HG03045 (cell line): ENCODE data around the gene PLD5.
"Not testable (repeated sequence)": the region's sequence is repeated elsewhere in the genome, so short reads cannot be mapped to it uniquely, and the experiment has no call there.

Experiments used
- ATAC-seq: cut with Tn5 transposase; IDR thresholded peaks from one replicate; pipeline ENCODE4 v1.9.1; 2021; ENCODE audit warnings: mild to moderate bottlenecking, moderate library complexity; ENCODE audit not compliant: unreplicated experiment

Gene PLD5

DNA sequence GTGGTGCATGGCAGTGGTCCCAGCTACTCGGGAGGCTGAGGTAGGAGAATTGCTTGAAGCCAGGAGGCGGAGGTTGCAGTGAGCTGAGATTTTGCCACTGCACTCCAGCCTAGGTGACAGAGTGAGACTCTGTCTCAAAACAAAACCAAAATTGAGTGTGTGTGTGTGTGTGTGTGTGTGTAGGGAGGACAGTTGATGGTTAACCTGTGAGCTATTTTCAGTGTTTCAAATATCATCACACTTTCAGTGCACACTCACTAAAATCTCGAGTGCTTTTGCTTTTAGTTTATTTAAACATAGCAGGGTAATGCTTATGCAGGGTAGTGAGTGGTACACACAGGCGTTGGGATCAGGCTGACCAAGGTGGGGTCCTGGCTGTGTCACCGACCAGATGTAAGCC lies 344.7 kb downstream of the PLD5 start:
- ATAC-seq, result peak; percentile 84

DNA sequence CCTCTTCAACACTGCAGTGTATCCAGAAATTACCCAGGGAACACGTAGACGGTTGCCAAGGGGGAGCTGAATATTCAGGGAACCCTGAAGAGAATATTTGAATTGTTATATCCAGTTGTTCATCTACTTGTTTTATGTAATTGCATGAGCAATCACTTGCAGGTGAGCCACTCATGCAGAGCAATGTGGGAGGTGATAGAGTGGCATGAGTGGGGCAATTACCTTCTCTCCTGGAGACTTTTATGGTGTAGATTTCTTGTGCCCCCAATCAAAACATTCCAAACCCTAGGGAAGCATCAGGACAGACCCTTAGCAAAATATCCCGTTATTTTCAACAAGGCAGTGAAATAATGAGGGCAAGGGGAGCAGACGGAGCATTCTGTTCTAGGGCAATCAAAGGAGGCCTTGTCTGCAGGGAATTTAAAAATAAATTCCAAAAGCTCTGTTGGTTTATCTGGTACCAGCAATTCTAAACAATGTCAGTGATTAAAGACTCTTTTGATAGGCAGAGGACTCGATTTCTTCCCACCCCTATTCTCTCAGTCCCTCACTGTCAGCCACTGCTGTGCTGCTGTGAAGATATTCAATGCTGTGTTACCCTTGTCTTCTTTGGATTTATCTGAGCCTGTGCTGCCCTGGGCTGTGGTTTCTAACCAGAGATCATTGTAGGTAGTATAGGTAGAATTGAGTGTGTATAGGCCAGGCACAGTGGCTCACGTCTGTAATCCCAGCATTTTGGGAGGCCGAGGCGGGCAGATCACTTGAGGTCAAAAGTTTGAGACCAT lies 345.4 kb downstream of the PLD5 start:
- ATAC-seq, result no peak

DNA sequence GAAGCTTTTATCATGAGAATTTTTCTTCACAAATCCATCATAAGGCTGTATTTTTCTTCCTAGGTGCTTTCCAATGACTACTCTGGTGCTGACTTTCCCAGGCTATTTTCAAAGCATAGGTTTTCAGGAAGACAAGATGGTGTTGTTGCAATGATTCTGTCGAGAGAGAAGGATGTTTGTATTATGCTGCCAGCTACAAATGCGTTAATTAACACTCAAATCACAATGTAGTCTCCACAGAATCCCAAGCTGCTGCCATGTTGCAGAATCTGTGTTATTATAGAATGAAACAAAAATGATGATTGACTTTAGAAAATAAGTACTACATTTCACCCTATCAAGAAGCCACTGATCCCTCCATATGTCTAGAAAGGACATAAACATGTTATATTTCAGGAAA lies 346.1 kb downstream of the PLD5 start:
- ATAC-seq, result no peak

DNA sequence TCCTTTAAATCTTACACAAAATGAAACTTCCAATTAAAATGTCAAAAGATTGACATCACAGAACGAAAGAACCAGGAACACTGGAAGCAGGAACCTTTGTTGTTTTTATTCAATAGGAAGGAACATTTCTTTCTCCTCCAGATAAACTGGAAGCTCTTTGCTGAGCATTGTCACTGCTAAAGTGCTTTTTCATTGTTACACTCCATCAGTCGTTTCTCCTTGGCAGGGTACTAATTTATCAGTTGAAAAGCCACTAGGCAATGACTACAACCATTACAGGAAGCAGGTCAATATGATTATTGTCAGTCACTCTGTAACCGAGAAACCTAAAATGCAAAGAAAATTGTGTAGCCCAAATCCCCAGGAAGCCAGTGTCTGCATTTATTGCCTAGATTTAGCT lies 362.4 kb downstream of the PLD5 start:
- ATAC-seq, result no peak

DNA sequence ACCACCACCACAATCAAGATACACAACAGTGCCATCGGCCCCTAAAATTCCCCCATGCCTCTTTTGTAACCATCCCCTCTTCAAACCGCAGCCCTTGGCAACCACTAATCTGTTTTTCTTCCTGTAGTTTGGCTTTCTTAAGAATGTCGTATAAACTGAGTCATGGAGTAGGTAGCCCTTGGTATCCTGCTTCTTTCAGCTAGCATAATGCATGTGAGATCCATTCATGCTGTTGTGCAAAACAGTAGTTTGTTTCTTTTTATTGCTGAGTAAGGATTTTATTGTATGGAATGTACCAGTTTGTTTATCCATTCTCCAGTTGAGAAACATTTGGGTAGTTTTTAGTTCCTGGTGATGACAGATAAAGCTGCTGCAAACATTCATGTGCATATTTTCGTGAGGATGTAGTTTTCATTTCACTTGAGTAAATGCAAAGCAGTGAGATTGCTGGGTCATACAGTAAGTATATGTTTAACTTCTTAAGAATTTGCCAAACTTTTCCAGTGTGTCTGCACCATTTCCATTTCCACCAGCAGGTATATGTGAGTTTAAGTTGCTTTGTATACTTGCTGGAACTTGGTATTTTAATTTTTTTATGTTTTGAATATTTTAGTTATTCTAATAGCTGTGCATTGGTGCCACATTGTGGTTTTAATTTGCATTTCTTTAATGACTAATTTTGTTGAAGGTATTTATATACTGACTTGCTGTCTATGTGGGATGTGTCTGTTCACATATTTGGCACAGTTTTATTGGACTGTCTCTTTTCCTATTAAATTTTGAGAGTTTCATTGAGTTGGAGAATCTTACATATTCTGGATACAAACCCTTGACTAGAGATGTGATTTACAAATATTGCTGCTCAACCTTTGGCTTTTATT lies 377.2 kb downstream of the PLD5 start:
- ATAC-seq, result peak; percentile 53

DNA sequence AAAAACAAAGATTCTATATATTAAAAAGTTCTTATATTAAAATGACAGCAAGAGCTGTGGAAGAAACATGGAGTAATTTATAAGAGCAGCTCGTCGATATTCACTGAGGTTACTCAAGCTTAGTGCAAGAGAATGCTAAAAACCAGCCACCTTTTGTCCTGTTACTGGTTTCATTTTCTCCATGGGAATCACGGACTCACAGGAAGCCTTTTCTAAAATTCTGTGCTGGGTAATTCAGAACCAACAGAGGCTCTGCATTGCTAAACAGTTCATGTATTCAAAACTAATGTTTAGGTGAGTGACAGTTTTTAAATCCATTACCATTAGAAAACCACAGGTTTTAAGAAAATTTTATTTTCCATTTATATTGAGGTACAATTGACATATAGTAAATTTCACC lies 377.8 kb downstream of the PLD5 start:
- no peak for ATAC-seq

DNA sequence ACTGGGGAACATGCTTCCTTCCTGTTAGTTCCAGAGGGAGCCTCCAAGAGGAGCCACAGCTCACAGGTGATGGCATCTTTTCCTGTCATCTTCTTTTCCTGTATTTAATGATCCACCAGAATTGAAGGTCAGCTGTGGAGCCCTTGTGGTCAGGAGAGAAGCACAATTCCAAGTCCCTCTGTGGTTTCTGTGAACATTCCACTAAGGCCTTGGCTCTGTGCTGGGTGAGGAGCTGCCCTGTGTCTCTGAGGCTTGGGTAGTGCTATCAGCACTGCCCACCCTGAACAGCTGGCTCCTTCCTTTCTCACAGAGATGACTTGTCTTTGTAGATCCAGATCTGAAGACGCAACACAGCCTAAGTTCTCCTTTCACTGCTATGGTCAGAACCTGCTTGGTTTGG lies 383.7 kb downstream of the PLD5 start:
- ATAC-seq, result no peak

DNA sequence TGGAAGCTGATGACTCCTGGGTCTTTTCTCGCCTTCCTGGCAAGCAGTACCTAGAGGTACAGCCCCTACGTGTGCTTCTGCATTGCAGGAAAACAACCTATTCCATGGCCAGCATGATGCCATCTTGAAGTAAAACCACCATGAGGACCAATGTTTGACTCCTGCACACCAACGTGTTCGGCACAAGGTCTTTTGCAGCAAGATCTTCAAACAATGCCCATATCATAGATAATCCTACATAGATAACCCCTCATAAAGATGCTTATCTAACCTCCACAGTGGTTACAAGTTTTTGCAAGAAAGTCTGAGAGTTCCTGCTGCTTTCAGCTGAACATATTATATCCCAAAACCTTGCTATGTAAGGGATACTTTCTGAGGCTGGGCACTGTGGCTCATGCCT lies 384.5 kb downstream of the PLD5 start:
- no peak for ATAC-seq

DNA sequence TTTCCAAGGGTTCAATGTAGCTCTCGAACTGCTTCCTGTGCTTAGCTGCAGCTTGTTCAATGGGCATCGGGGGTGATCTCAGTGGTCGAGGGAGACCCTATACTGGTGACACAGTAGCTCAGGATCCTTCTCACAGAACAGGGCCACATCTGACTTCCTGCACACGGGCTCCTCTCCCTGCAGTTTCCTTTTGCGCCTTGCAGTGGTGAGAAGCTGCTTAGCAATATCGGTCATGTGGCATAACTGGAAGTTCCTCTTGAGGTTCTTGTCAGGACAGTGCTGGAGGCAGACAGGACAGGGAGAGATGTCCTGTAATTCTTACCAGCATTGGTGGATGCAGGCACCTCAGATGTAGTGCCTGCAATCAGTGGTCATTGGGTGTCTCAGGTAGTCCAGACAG lies 385.1 kb downstream of the PLD5 start:
- peak; percentile 75 for ATAC-seq

DNA sequence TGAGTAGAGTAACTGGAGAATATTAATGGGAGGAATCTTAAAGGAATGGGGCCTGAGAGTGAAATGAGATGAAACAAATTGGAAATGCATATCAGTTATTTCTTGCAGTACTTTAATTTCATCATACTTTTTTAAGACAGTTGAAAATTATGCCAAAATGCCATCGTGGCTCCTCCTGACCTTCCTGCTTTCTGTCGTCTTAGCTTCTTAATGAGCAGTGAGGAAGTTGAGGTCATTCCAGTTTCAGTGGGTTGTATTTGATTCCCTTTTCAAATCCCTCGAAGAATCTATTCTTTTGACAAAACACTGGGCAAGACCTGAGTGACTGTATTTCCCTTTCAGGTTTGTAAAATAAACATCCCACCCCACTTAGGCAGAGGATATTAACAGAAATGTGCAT lies 390.7 kb downstream of the PLD5 start:
- no peak for ATAC-seq

DNA sequence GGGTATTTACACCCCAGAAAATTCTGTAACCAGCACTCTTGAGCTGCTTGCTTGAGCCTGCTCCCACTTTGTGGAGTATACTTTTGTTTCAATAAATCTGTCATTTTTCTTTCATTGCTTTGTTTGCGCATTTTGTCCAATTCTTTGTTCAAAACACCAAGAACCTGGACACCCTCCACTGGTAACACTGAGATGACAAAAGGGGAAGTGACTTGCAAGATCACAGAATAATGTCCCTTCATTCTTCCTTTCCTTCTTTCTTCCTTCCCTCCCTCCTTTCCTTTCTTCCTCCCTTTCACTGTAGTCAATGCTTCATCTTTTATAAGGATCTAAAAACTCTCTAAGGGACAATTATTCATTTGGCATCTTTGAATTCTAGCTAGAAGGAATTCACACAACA lies 391.1 kb downstream of the PLD5 start:
- no peak for ATAC-seq

DNA sequence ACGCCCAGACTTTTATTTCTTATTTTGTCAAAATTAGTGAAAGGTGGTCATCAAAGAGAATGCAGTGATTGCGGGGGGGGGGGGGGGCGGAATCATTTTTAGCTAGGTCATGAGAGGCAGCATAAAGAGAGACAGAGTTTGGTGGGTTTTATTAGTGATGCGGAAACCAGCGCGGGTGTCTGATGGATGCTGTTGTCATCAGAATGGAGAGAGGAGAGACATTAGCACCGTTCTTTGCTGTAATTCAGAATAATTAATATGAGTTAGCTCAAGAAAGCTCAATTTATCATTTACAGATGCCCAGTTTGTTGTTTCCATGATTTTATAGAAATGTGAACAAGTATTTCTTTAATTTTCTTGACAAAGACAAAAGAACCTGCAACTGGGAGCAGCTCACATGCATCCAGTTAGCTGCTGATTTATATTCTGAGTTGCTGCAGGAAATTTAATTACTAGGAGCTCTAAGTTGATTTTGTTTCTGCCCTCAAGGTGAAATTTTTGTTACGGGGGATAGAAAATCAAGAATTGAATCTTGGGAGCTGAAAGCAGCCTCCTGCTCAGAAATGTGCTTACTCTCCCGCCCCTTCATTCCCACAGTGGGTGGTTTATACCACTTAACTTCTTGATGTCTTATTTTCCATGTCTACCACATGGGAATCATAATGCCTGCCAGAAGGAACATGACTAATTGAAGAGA lies 392.2 kb downstream of the PLD5 start:
- ATAC-seq, result no peak

DNA sequence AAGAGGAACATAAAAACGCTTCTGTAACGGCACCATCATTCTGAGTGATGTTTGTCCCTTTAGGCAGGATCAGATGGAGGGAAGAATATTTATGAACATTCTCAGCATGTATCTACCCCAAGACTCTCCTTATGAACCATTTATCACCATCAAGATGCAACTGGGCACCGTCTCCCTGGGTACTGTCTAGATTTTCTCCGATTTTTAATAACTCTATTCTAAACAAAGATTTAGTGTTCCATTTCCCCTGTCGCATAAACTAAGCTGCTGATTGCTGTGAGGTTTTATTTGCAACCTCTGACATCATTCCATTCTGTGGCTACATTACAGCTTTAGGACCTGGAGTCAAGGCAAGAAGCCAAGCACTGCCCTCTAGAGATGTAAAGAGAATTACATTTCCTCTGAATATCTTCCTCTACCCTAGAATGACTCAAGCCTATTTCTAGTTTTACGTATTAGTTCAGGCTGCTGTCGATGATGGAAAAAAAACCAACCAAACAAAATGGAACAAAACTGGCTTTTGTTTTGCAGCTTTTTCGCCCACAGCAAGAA lies 395.5 kb downstream of the PLD5 start:
- no peak for ATAC-seq

DNA sequence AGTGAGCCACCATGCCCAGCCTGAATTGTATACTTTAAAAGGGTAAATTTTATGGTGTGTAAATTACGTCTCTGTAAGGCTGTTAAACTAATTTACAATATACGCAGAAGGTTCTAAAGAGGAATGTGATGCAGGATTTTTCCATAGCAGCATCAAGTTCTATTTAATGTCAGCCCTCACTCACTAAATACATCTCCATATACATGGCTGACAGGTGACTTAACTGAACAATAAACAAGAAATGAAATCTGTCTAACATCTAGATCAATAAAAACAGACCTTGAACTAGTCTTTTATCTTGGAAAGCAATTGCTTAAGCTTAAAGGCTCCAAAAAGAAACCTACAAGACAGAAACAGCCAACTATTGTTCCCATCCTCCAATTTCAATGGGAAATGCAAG lies 404.1 kb downstream of the PLD5 start:
- no peak for ATAC-seq

DNA sequence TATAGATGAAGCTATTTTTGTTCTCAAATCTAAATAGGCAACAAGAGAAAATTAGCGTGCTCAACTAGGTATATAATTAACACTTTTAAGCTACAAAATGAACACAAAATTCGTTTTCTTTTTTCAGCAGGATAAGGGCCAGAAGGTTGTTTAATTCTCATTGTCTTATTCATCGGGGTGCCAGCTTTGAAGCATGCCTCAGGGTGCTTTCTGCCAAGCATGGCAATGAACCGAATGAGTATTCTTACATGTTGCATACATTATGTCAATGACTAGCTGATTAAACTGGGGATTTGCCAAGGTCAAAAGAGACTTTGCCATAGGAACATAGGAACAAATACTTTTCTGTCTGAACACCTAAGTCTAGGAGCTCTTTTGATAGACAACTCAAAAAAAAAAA lies 423.6 kb downstream of the PLD5 start:
- ATAC-seq, result no peak

DNA sequence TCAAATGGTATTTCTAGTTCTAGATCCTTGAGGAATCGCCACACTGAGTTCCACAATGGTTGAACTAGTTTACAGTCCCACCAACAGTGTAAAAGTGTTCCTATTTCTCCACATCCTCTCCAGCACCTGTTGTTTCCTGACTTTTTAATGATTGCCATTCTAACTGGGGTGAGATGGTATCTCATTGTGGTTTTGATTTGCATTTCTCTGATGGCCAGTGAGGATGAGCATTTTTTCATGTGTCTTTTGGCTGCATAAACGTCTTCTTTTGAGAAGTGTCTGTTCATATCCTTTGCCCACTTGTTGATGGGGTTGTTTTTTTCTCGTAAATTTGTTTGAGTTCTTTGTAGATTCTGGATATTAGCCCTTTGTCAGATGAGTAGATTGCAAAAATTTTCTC lies 427.2 kb downstream of the PLD5 start:
- ATAC-seq, result not testable (repeated sequence)

DNA sequence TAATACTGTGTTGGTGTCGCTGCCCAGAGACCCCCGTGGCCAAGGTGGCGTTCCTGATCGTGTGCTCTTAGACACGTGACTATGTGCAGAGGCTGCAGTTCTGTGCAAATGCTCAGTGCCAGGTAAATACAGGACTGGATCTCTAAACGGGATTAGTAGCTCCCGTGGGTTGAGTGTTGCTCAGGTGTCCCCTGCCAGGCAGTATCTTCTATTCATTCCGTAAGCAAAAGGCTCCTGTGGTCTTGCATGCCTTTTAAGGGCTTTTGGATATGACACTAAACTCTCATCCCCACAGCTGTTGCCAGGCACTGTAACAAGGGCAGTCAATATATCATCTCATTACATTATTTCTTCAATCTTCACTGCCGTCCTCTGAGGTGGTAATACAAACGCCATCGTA lies 431.4 kb downstream of the PLD5 start:
- no peak for ATAC-seq

DNA sequence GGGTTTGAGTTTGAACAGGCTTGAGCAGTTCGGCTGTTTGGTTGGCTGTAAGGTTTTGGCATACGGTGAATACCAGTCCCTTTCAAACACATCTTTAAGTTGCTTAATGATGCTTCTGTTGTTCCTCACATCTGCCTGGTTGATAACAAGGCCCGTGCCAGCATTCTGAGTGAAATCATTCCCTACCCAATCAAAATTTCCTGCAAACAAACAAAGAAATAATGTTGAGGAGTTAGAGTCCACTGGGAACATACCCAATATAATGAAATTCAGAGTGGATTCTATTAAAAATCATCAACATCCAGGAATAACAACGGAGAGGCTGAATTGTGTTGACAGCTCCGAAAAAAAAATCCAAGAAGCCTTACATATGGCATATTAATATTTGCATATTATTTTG lies 434.6 kb downstream of the PLD5 start:
- ATAC-seq, result no peak

DNA sequence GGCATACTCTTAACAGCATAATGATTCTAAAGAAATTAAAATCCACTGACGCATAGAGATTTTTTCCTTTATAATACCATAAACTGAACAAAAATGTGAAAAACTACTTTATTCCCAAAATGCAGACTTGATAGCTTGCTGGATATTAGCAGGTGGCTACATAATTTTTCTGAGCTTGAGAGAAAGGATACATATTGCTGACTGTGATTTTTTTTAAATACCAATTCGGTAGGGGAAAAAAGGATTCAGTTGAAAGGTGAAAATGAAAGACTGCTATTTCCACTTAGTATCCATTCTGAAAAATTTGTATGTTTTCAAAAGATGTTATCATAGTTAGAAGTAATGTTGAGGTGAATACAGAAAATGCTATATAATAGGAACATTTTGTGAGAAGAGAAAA lies 435.6 kb downstream of the PLD5 start:
- ATAC-seq, result no peak

DNA sequence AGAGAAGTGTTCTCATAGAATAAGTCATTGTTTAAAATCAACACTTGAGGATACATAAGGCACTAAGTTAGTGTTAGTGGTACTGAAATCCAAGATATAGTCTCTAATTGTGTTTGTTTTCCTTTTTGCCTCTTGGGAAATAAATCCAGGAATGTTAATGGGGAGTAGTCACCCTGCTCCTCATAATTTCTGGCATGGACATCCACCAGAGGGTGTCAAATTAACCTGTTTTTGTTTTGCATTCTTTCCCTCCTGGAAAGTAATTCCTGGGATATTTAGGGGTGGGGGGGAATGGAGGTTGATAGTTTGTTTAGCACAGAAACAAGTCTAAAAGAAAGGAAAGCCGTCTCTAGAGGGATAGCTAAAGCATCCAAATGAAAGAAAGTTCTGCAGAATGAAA lies 437.8 kb downstream of the PLD5 start:
- no peak for ATAC-seq

DNA sequence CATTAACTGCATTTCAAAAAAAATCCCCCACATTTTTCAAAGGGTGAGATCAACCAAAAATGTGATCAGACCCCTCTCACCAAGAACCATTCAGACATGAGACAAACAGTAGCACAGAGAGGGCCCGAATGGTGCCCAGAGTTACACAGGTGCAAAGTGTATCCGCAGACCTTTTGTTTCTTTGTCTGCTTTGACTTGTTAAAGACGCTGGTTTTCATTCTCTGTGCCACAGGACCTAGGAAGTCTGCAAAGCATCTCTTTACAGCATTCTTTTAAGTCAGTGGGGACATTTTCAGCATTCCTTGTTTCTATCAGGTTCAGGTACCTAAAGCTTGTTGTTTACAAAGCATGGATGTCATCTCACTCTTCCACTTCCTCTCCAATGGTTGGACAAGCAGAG lies 438.4 kb downstream of the PLD5 start:
- ATAC-seq, result no peak
